GM18505 (cell line): ENCODE measurements around the gene HOXD10.

ENCODE experiments used
- ATAC-seq: cut with Tn5 transposase; IDR thresholded peaks from one replicate; pipeline ENCODE4 v1.9.1; 2021; ENCODE audit not compliant: unreplicated experiment
- POLR2A ChIP-seq: IDR thresholded peaks from 4 replicates; pipeline ENCODE4 v1.6.1; 2011; ENCODE audit warnings: borderline replicate concordance; ENCODE audit not compliant: insufficient read depth, insufficient read length; ENCODE audit errors: extremely low read depth

Gene HOXD10

GRCh38 chr2:176159663-176160250, 43.2 kb downstream of the HOXD10 start:
- TF ChIP-seq POLR2A: no peak
- no peak for ATAC-seq

GRCh38 chr2:176160251-176160985, 43.8 kb downstream of the HOXD10 start:
- TF ChIP-seq POLR2A: no peak
- no peak for ATAC-seq

DNA sequence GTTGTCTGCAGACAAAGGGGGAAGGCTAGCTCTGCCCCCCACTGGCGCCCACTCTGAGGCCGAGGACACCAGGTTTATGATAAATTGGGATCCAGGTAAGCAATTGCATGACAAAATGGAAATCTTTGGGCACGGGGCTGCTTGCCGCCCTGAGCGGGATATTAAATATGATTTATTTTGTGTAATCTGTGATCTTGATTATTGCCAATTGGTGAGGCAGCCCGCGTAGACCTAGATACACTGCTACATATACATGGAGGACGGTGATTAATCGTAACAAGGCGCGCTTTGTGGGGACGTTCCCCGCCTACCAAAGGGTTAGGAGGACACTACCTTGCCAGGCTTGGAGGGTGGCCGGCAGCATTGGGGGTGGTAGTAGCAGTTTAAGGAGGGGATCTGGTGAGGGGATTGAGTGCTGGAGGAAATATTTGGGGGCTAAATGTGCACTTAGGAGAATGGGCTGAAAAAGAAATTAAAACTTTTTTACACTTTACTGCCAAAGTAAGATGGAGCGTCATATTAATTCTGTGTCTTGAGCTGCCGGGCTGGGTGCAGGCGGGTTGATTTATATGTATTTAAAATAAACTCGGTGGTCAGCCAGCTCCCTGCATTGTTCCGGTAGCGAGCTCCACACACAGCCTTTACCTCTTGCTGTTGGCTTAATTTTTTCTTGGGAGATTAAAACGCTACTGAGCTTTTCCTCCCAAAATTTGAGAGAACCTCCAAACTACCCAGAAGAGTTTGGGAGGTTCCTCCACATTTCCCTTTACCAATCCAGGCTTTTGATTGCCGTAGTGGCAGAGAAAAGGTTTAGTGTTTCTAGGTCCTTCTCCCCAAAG, 44.6 kb downstream of the HOXD10 start:
- TF ChIP-seq POLR2A: no peak
- ATAC-seq: no peak

- ATAC-seq: no peak
- TF ChIP-seq POLR2A: no peak
Observed at GRCh38 chr2:176161825-176162626, 45.4 kb downstream of the HOXD10 start.

GRCh38 chr2:176162911-176163671, 46.5 kb downstream of the HOXD10 start:
- TF ChIP-seq POLR2A: no peak

DNA sequence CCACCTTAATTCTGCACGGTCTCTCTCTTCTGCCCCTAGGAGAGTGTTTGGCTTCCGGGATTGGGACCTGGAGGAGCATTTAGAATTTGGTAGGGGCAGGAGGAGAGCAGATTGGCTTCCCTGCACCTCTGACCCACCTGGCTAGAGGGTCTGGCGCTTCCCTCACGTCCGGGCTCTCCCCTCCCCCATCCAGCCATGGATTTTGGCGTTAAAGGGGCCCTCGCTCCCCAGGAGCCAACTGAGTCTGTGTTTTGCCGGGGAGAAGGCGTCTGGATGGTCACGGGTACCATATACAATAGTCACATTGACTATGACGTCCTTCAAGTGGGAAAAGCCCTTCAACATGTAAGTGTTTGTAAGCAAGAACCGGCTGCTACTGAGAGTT, 47.1 kb downstream of the HOXD10 start:
- ATAC-seq: no peak
- TF ChIP-seq POLR2A: no peak

More at GRCh38 chr2:176162911-176163671, 46.5 kb downstream of the HOXD10 start:
- ATAC-seq: no peak

DNA sequence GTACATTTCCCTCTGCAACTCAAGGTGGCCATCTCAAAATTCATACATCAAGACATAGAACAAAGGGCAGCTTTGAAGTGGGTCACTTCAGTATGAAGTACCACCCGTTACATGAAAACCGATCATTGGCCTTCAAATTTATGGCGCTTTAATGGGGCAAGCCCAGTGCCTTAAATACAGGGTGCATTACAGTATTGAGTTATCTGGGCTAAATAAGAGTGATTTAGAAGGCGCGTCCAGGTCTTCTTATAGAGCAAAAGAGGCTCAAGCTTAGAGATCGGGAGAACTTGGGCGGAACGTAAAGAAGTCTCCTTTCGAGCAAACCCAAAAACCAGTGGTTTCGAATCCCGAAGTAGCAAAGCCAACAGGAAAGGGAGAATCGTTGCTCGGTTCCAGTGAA, 47.6 kb downstream of the HOXD10 start:
- no peak for TF ChIP-seq POLR2A
- no peak for ATAC-seq

DNA sequence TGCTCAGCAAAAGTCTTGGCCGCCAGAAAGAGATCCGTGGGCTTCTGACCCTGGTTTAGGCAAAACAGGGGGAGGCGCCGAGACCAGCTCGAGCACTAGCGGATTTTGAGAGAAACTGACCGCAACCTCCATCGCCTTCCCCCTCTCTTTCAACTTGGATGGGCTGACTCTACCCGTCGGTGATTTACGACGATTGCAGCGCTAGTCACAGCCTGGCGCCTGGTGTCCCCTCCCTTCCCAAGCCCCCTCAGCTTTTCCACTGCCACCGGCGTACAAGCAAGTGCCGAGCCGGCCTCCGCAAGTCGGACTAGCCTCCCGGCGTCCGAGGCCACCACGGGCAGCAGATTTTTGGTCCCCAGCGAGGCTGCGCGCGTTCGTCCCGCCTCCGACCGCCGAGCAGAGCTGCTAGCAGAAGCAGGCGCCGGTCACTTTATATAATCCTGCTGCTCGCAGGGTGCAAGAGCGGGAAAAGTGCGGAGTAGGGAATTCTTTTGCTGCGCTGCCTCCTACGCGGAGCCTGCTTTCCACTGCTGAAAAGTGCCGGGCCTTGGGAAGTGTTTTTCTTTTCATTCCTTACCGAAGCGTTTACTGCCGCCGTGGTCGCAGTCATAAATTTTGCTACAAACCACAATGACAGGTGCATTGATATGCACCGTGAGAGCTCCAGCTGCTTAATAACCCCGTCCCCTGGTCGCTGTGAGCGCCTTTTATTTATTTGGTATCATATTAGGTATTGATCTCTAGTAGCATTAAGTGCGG, 48.2 kb downstream of the HOXD10 start:
- no peak for TF ChIP-seq POLR2A
- ATAC-seq: no peak

DNA sequence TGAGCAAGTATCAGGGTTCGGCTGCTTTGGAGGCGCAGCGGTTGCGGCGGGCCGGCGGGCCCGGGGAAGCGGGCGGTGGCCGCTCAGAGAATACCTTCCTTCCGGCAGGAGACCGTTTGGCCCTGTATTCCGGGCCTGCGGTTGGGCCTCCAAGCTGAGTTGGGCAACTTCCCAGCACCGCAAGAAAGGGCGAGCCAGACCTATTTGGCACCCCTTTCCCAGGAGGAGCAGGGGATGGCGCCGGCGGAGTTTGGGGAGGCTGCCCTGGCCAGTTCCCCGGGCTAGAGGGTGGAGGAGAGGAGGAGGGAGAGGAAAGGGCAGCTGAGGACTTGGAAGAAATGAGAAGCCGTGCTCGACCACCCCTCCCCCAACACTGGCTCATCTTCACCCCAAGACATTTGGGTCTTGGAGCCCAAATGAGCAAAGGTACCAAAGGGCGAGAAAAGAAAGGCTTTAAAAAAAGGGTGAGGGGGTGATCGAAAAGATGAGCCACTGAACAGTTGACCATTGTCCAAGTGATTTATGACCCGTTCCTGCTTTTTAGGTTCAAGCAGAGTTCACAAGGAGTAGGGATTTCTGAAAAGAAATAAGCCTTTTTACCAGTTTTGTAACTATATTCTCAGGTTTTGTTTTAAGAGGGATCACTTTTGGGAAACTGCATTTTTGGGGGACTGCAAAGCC, 48.9 kb downstream of the HOXD10 start:
- no peak for ATAC-seq
- TF ChIP-seq POLR2A: no peak

DNA sequence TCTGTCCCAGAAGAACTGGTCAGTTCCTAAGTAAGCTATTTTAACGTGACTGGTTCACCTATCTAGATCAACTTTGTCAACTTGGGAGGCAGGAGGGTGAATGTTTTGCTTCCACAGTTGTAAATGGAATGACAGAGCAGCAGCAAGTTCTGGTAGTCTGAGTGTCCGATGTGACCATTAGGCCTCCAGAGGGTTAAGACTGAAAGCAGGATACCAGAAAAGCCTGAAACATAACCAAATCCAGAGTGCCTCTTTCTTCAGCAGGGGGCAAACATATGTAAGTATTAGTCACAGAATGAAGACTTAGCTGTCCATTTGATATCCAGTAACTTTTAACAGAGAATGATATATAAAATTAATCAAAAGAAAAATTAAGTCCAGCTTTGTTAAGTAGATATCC, 49.7 kb downstream of the HOXD10 start:
- ATAC-seq: no peak
- no peak for TF ChIP-seq POLR2A

DNA sequence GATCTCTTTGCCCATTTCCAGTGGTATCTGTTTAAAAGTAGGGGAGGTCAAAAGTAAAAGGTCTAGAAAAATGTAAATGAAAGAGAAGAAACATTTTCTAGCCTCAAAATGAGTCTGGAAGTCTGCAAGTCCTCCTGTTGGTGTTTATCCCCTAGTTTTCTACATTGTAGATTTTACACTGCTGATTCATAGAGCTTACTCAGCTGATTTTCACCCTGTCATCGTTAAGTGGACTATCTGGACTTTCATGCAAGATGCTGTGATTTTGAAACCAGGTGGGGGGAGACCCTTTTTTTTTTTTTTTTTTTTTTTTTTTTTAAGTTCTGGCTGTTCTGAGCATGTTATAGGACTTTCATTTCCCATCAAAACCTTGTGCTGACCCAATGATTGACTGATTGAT, 50.8 kb downstream of the HOXD10 start:
- ATAC-seq: no peak

GRCh38 chr2:176169181-176169580, 52.6 kb downstream of the HOXD10 start:
- TF ChIP-seq POLR2A: no peak
- no peak for ATAC-seq

More for the DNA sequence above, 50.8 kb downstream of the HOXD10 start:
- no peak for TF ChIP-seq POLR2A
